Gastroesophageal sphincter (tissue), 4 donors: ENCODE data around the gene FAM50B. TPM values are rescaled to one million over a fixed set of nuclear protein-coding genes. Genes with fewer than 3 reads are reported as not detected.

Experiments
- ATAC-seq: fragments of 150-250 bp; one replicate; pipeline ENCODE4 v1.9.1; 2016; ENCODE audit warnings: mild to moderate bottlenecking, moderate library complexity
- H3K27ac ChIP-seq, 4 donors: fragments of 200-600 bp; sonication (generic) in 3 of 4; 1 replicate in 3 of 4; 2 replicates in 1 of 4; pipeline ENCODE4 v1.5.1; 2016 to 2019
- H3K27me3 ChIP-seq: fragments of 200-600 bp; sonication (generic); one replicate; pipeline ENCODE4 v1.5.1; 2019
- H3K36me3 ChIP-seq, 2 donors: fragments of 200-600 bp; sonication (generic); one replicate each; pipeline ENCODE4 v1.5.1; 2019; ENCODE audit warnings: control low read depth in 1 of 2
- H3K4me1 ChIP-seq, 3 donors: fragments of 200-600 bp; sonication (generic); 1 replicate in 2 of 3; 2 replicates in 1 of 3; pipeline ENCODE4 v1.5.1; 2016 to 2019; ENCODE audit warnings: control low read depth in 2 of 3
- H3K4me3 ChIP-seq, 2 donors: fragments of 200-600 bp; sonication (generic); one replicate each; pipeline ENCODE4 v1.5.1; 2019; ENCODE audit warnings: mild to moderate bottlenecking in 1 of 2, moderate library complexity in 1 of 2
- H3K9me3 ChIP-seq, 3 donors: fragments of 200-600 bp; sonication (generic); one replicate each; pipeline ENCODE4 v1.5.1; 2017 to 2019; ENCODE audit warnings: control low read depth in 2 of 3
- EP300 ChIP-seq: sonication (generic); formaldehyde crosslinking; IDR thresholded peaks from one replicate; pipeline ENCODE4 v1.6.1; 2017; ENCODE audit warnings: antibody characterized with exemption, mild to moderate bottlenecking
- POLR2A ChIP-seq, 2 donors: fragments of 450-650 bp; IDR thresholded peaks; one replicate each; pipeline ENCODE4 v1.6.1; 2017; ENCODE audit warnings: antibody characterized with exemption in 2 of 2, mild to moderate bottlenecking in 2 of 2, moderate library complexity in 1 of 2
- POLR2AphosphoS5 ChIP-seq: sonication (generic); formaldehyde crosslinking; IDR thresholded peaks from one replicate; pipeline ENCODE4 v1.6.1; 2017; ENCODE audit warnings: antibody characterized with exemption
- WGBS, 2 donors: methylation state at CpG; one replicate each; pipeline ENCODE4 v1.1.5; 2018; ENCODE audit warnings: low coverage in 1 of 2; 5-methylcytosine and 5-hydroxymethylcytosine counted together
- total RNA-seq, 4 donors: library from RNA; depleted of rRNA; stranded (reverse); fragments of >200 nt; gene quantifications; one replicate each; pipeline ENCODE4 v1.1.0, GENCODE V29; 2016
- TF ChIP-seq, protein P1 (sequence below), 4 experiments: fragments of 200-600 bp in 2 of 4; fragments of 450-650 bp in 2 of 4; sonication (generic) in 1 of 4; IDR thresholded peaks; one replicate each; pipeline ENCODE4 v1.5.1; 2017 to 2019; ENCODE audit warnings: antibody characterized with exemption in 4 of 4, mild to moderate bottlenecking in 2 of 4, moderate library complexity in 2 of 4

FAM50B gene
- total RNA-seq, 4 donors from 2014 or later, result 14.7 to 23.7 (median 18.8) TPM

DNA sequence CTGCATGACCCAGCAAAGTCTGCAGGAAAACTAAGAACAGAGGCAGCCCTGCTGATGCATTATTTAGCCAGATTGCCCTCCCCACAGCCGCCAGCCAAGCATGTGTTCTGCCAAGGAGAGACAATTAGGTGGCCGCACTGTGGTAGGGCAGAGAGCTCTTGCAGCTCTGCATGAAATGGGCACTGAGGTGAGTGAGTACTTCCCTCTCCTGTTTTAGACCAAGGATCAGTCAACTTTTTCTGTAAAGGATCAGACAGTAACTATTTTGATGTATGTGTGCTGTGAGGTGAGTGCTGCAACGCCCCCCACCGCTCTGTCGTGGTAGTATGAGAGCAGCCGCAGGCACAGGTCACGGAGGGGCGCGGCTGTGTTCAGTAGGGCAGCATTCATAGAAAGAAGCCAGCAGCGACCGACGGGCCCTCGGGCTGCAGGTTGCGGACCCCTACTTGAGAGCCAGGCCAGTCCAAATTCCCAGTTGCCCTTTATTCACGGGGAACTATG, 23.8 kb upstream of the FAM50B start:
- H3K27ac ChIP-seq, result peak overlapping the region; percentile 87 to 98 (median 88)
- H3K27me3 ChIP-seq, result no peaks in the 10 kb centered on the region
- no peaks in the 10 kb centered on the region for H3K36me3 ChIP-seq
- peaks cover 11 to 57% (median 22%) of the 10 kb centered on the region in 3 donors for H3K4me1 ChIP-seq
- no peaks in the 10 kb centered on the region for H3K9me3 ChIP-seq
- ATAC-seq, result peak; percentile 13
- 6 to 11% methylated on average over 5 to 7 of the region's 15 CpGs for whole genome bisulfite sequencing, 2 donors
- TF ChIP-seq POLR2AphosphoS5 (peak; percentile 17), EP300 (no peak), POLR2A (IDR thresholded peaks at IDR 0.05) (no peak)
- TF ChIP-seq, protein P1, sequence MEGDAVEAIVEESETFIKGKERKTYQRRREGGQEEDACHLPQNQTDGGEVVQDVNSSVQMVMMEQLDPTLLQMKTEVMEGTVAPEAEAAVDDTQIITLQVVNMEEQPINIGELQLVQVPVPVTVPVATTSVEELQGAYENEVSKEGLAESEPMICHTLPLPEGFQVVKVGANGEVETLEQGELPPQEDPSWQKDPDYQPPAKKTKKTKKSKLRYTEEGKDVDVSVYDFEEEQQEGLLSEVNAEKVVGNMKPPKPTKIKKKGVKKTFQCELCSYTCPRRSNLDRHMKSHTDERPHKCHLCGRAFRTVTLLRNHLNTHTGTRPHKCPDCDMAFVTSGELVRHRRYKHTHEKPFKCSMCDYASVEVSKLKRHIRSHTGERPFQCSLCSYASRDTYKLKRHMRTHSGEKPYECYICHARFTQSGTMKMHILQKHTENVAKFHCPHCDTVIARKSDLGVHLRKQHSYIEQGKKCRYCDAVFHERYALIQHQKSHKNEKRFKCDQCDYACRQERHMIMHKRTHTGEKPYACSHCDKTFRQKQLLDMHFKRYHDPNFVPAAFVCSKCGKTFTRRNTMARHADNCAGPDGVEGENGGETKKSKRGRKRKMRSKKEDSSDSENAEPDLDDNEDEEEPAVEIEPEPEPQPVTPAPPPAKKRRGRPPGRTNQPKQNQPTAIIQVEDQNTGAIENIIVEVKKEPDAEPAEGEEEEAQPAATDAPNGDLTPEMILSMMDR (IDR thresholded peaks at IDR 0.05), result peak in 3 of 4 experiments; percentile 24 to 69 (median 42)
- H3K4me3 ChIP-seq, result peak overlapping the region in 1 of 2 donors; percentile 33

DNA sequence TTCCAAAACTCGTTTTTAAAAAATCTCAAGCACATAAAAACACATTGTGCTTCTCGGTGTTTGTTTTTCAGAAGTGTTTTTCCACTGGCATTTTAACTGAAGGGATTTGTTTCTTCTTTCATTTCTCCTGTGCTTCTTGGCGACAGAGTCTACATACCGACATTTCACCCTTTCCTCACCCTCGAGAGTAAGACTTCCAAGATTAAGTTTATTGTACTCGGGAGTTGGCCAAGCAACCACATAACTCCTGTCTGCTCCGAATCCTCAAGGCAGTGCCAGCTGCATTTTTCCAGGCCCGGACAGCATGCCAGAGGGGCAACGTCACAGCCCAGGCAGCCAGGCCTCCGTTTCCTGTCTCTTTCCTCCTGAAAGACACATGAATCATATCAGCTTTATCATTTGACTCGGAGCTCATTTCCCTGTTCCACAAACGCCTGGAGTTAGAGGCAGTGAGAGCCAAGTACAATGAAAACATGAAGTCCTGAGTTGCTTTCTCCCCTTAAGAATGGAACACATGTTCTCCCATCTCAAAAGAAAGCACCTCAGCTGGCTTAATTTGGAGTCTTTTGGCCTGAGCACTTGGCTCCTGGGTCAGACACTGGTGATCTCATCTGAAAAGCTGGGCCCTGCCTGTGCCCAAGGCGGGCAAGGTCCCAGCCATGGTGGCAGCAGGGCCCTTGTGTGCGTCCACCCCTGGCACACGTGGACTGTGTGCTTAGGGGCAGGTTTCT, 23.2 kb upstream of the FAM50B start:
- Histone ChIP-seq H3K9me3 (no peaks in the 10 kb centered on the region), H3K36me3 (no peaks in the 10 kb centered on the region), H3K27me3 (no peaks in the 10 kb centered on the region), H3K27ac (peak overlapping the region; percentile 87 to 98 (median 88)), H3K4me3 (peak overlapping the region in 1 of 2 donors; percentile 33), H3K4me1 (peaks cover 11 to 50% (median 21%) of the 10 kb centered on the region in 3 donors)
- no peak for TF ChIP-seq EP300
- peak; percentile 98 for TF ChIP-seq POLR2AphosphoS5
- TF ChIP-seq, protein P1 (IDR thresholded peaks at IDR 0.05), result no peak
- no peak for TF ChIP-seq POLR2A (IDR thresholded peaks at IDR 0.05)
- peak; percentile 96 for ATAC-seq
- WGBS, 2 donors, result 6 to 9% methylated on average over 5 to 12 of the region's 15 CpGs

DNA sequence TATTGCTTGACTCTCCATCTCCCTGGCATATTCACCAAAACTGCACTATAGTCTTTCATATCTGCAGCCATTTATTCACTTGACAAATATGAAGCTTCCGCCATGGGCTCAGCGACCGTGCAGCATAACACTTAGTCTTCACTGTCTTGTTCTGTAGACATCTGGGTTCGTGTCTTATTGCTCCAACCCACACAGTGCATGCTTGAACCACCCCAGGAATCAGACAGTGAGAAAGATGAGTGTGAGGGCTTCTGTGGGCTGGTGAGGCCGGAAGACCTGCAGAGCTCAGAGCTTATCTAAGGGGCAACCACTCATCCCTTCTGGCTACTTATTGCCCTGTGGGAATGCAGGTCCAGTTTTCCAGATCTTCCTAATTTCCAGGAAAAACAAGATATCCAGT, 19.9 kb upstream of the FAM50B start:
- no peaks in the 10 kb centered on the region for H3K9me3 ChIP-seq
- ATAC-seq, result no peak
- no peak overlapping the region for H3K27ac ChIP-seq
- WGBS, 2 donors, result 92 to 94% methylated on average over 4 to 5 of the region's 5 CpGs
- H3K4me1 ChIP-seq, result peaks cover 11 to 33% (median 21%) of the 10 kb centered on the region in 3 donors
- no peak overlapping the region for H3K4me3 ChIP-seq
- TF ChIP-seq, protein P1 (IDR thresholded peaks at IDR 0.05), result no peak
- TF ChIP-seq POLR2AphosphoS5 (no peak), POLR2A (IDR thresholded peaks at IDR 0.05) (no peak), EP300 (no peak)
- no peaks in the 10 kb centered on the region for H3K36me3 ChIP-seq
- no peaks in the 10 kb centered on the region for H3K27me3 ChIP-seq

DNA sequence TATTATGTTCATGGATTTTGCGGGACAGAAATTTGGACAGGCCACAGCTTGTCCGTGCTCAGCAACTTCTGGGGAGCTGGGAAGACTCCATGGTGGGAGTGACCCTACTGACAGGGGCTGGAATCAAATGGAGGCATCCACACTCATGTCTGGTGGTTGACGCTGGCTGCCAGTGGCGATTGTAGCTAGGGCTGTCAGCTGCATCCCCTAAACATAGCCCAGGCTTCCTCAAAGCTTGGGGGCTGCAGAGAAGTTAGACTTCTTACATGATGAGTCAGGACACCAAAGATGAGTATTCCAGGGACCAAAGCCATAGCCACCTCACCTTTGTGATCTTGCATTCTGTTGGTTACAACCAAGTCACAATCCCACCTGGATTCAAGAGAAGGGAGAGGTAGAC, 18.4 kb upstream of the FAM50B start:
- TF ChIP-seq EP300 (no peak), POLR2AphosphoS5 (no peak), POLR2A (IDR thresholded peaks at IDR 0.05) (no peak)
- TF ChIP-seq, protein P1 (IDR thresholded peaks at IDR 0.05), result no peak
- Histone ChIP-seq H3K36me3 (no peaks in the 10 kb centered on the region), H3K4me1 (peaks cover 6 to 18% (median 10%) of the 10 kb centered on the region in 3 donors), H3K27me3 (no peaks in the 10 kb centered on the region), H3K9me3 (no peaks in the 10 kb centered on the region), H3K27ac (no peak overlapping the region), H3K4me3 (no peak overlapping the region)
- 92 to 100% methylated on average over 1 to 2 of the region's 4 CpGs for WGBS, 2 donors
- ATAC-seq, result no peak
